ENCODE measurements around the gene TACR1. TPM values are rescaled to one million over a fixed set of nuclear protein-coding genes. Genes with fewer than 3 reads are reported as not detected.

TACR1 gene
- total and polyA plus RNA-seq, 2 of the 13 experiments (the other 11 are each of a cell fraction or from before 2014, with no cell fraction given): not detected

DNA sequence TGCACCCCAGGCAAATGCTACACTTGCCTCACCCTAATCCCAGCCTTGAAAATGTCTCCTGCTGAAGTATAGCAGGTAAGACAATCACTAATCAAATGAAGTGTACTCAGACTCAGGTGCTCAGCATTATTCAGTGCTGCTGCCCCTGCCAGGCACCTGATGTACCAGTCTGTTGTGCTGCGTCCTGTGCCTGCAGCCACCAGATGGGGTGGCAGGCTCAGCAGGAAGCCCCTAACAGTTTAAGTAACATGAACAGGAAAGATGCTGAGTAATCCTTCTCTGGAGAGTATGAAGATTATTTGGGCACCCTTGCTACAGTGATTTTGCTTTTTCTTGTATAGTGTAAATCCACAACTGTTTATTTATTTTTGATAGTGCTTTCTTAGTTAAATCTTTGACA is 69.1 kb downstream of the TACR1 start (continued):
- TF ChIP-seq ZNF383 (CRISPR knock-in tag; IDR thresholded peaks at IDR 0.05; ENCODE audit: borderline replicate concordance) (no peak), ZNF33A (CRISPR knock-in tag; IDR thresholded peaks at IDR 0.05; ENCODE audit: borderline replicate concordance) (no peak), NONO (IDR thresholded peaks at IDR 0.05) (no peak), NONO (CRISPR knock-in tag; conservative IDR thresholded peaks at IDR 0.05) (no peak), ZEB1 (IDR thresholded peaks at IDR 0.05; ENCODE audit: insufficient replicate concordance, low read depth) (no peak), MAFK (conservative IDR thresholded peaks at IDR 0.05 in 1 of 2, IDR thresholded peaks at IDR 0.05 in 1 of 2; ENCODE audit: low read length in 2 of 2) (peak; percentile 22 to 33; a peak in 2 of 4 replicates), ZZZ3 (CRISPR knock-in tag; IDR thresholded peaks at IDR 0.05; ENCODE audit: borderline replicate concordance) (no peak), ZNF547 (CRISPR knock-in tag; IDR thresholded peaks at IDR 0.05) (no peak), STAG1 (CRISPR knock-in tag; IDR thresholded peaks at IDR 0.05) (peak; percentile 68), HOXA7 (CRISPR knock-in tag; IDR thresholded peaks at IDR 0.05) (no peak), SP5 (CRISPR knock-in tag; IDR thresholded peaks at IDR 0.05; ENCODE audit: borderline replicate concordance, low read depth) (no peak), GLI4 (CRISPR knock-in tag; IDR thresholded peaks at IDR 0.05; ENCODE audit: borderline replicate concordance) (no peak), ZNF253 (CRISPR knock-in tag; IDR thresholded peaks at IDR 0.05; ENCODE audit: borderline replicate concordance) (no peak), EZH2 (conservative IDR thresholded peaks at IDR 0.05; ENCODE audit: low read depth, low read length) (no peak)
- TF ChIP-seq, protein P1, sequence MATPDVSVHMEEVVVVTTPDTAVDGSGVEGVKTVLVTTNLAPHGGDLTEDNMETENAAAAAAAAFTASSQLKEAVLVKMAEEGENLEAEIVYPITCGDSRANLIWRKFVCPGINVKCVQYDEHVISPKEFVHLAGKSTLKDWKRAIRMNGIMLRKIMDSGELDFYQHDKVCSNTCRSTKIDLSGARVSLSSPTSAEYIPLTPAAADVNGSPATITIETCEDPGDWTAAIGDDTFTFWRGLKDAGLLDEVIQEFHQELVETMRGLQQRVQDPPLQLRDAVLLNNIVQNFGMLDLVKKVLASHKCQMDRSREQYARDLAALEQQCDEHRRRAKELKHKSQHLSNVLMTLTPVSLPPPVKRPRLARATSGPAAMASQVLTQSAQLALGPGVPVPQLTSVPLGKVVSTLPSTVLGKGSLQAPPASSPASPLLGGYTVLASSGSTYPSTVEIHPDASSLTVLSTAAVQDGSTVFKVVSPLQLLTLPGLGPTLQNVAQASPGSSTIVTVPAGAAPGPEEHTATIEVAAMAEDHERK (CRISPR knock-in tag; IDR thresholded peaks at IDR 0.05; ENCODE audit: low read depth): no peak
- TF ChIP-seq, protein P2, sequence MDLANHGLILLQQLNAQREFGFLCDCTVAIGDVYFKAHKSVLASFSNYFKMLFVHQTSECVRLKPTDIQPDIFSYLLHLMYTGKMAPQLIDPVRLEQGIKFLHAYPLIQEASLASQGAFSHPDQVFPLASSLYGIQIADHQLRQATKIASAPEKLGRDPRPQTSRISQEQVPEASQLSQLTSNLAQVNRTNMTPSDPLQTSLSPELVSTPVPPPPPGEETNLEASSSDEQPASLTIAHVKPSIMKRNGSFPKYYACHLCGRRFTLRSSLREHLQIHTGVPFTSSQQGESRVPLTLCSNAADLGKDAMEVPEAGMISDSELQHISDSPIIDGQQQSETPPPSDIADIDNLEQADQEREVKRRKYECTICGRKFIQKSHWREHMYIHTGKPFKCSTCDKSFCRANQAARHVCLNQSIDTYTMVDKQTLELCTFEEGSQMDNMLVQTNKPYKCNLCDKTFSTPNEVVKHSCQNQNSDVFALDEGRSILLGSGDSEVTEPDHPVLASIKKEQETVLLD (CRISPR knock-in tag; IDR thresholded peaks at IDR 0.05; ENCODE audit: low read depth): no peak
- TF ChIP-seq, protein P3, sequence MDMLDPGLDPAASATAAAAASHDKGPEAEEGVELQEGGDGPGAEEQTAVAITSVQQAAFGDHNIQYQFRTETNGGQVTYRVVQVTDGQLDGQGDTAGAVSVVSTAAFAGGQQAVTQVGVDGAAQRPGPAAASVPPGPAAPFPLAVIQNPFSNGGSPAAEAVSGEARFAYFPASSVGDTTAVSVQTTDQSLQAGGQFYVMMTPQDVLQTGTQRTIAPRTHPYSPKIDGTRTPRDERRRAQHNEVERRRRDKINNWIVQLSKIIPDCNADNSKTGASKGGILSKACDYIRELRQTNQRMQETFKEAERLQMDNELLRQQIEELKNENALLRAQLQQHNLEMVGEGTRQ (IDR thresholded peaks at IDR 0.05; ENCODE audit: low read depth, low read length): no peak
- TF ChIP-seq, protein P3 (CRISPR knock-in tag; IDR thresholded peaks at IDR 0.05; ENCODE audit: borderline replicate concordance): no peak
- TF ChIP-seq, protein P4, sequence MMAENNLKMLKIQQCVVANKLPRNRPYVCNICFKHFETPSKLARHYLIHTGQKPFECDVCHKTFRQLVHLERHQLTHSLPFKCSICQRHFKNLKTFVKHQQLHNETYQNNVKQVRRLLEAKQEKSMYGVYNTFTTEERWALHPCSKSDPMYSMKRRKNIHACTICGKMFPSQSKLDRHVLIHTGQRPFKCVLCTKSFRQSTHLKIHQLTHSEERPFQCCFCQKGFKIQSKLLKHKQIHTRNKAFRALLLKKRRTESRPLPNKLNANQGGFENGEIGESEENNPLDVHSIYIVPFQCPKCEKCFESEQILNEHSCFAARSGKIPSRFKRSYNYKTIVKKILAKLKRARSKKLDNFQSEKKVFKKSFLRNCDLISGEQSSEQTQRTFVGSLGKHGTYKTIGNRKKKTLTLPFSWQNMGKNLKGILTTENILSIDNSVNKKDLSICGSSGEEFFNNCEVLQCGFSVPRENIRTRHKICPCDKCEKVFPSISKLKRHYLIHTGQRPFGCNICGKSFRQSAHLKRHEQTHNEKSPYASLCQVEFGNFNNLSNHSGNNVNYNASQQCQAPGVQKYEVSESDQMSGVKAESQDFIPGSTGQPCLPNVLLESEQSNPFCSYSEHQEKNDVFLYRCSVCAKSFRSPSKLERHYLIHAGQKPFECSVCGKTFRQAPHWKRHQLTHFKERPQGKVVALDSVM (CRISPR knock-in tag; IDR thresholded peaks at IDR 0.05): no peak
- TF ChIP-seq, protein P5, sequence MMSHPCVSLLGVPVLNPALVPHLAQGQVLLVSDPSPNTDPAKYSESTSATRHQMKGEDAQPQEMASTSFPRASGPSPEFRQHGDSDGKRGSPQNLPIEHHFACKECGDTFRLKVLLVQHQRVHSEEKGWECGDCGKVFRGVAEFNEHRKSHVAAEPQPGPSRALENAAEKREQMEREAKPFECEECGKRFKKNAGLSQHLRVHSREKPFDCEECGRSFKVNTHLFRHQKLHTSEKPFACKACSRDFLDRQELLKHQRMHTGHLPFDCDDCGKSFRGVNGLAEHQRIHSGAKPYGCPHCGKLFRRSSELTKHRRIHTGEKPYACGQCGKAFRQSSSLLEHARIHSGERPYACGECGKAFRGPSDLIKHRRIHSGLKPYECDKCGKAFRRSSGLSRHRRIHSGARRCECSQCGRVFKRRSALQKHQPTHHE (CRISPR knock-in tag; IDR thresholded peaks at IDR 0.05; ENCODE audit: borderline replicate concordance): no peak
